HEK293 (cell line): ENCODE results near the gene ANXA3.

Experiments
- CTCF ChIA-PET: fragments of 350-600 bp; formaldehyde crosslinking; extraction: SDS; loops from one replicate; lab custom pipeline; 2021; ENCODE audit warnings: antibody characterized with exemption; lab: Yijun Ruan, JAX
- POLR2A ChIA-PET: fragments of 300-600 bp; formaldehyde crosslinking; extraction: SDS; loops from one replicate; lab custom pipeline; 2020; ENCODE audit warnings: antibody characterized with exemption, inconsistent platforms; lab: Yijun Ruan, JAX
- H3K27ac ChIP-seq: fragments of 200-500 bp; sonication (Bioruptor generic); 2 replicates; pipeline ENCODE4 v1.5.1; 2014; ENCODE audit warnings: low read depth, low read length, control low read depth, inconsistent platforms; ENCODE audit errors: extremely low read depth
- H3K36me3 ChIP-seq, 2 experiments: fragments of 200-500 bp in 1 of 2; sonication (Bioruptor generic) in 1 of 2; 1 replicate in 1 of 2; 2 replicates in 1 of 2; pipeline ENCODE4 v1.5.1; 2014 to 2017; ENCODE audit warnings: inconsistent platforms in 2 of 2, low read length in 2 of 2; ENCODE audit not compliant: control insufficient read depth in 2 of 2, insufficient read depth in 1 of 2
- H3K4me1 ChIP-seq: fragments of 200-500 bp; sonication (Bioruptor generic); 2 replicates; pipeline ENCODE4 v1.5.1; 2014; ENCODE audit warnings: mild to moderate bottlenecking, low read length, inconsistent platforms; ENCODE audit not compliant: control insufficient read depth, insufficient read depth
- H3K4me3 ChIP-seq: 2 replicates; pipeline ENCODE4 v1.5.1; 2011; ENCODE audit warnings: low read depth, mild to moderate bottlenecking, control low read depth, low read length, moderate library complexity
- H3K9me3 ChIP-seq: fragments of 200-500 bp; sonication (Bioruptor generic); 2 replicates; pipeline ENCODE4 v1.5.1; 2014; ENCODE audit warnings: low read depth, low read length, inconsistent platforms; ENCODE audit not compliant: control insufficient read depth, insufficient read depth
- BCL11A ChIP-seq: fragments of 450-650 bp; formaldehyde crosslinking; IDR thresholded peaks from 2 replicates; pipeline ENCODE4 v1.5.1; 2016; ENCODE audit warnings: low read depth, missing biosample characterization, missing genetic modification characterization
- HOXA7 ChIP-seq: sonication (generic); formaldehyde crosslinking; IDR thresholded peaks from 2 replicates; pipeline ENCODE4 v1.8.1; 2022; ENCODE audit warnings: missing genetic modification reagents, borderline replicate concordance
- IKZF3 ChIP-seq: fragments of 450-650 bp; IDR thresholded peaks from 2 replicates; pipeline ENCODE4 v1.5.0; 2018; ENCODE audit warnings: missing biosample characterization, mild to moderate bottlenecking, missing genetic modification characterization, moderate library complexity
- KLF7 ChIP-seq: fragments of 450-650 bp; formaldehyde crosslinking; IDR thresholded peaks from 2 replicates; pipeline ENCODE4 v1.5.1; 2016; ENCODE audit warnings: missing biosample characterization, missing genetic modification characterization, borderline replicate concordance
- KLF9 ChIP-seq: fragments of 450-650 bp; formaldehyde crosslinking; IDR thresholded peaks from 2 replicates; pipeline ENCODE4 v1.5.1; 2016; ENCODE audit warnings: missing biosample characterization, missing genetic modification characterization, low read depth
- MYNN ChIP-seq: fragments of 450-650 bp; formaldehyde crosslinking; IDR thresholded peaks from 2 replicates; pipeline ENCODE4 v1.5.1; 2016; ENCODE audit warnings: missing biosample characterization, missing genetic modification characterization, borderline replicate concordance
- PRDM2 ChIP-seq: fragments of 450-650 bp; formaldehyde crosslinking; IDR thresholded peaks from 2 replicates; pipeline ENCODE4 v1.5.1; 2016; ENCODE audit warnings: missing biosample characterization, missing genetic modification characterization, borderline replicate concordance
- ZBTB11 ChIP-seq: fragments of 450-650 bp; formaldehyde crosslinking; conservative IDR thresholded peaks from 2 replicates; pipeline ENCODE4 v1.5.1; 2016; ENCODE audit warnings: low read depth, missing biosample characterization, missing genetic modification characterization
- ZBTB17 ChIP-seq: fragments of 450-650 bp; formaldehyde crosslinking; IDR thresholded peaks from 2 replicates; pipeline ENCODE4 v1.5.1; 2016; ENCODE audit warnings: missing biosample characterization, missing genetic modification characterization
- ZNF148 ChIP-seq: fragments of 450-650 bp; formaldehyde crosslinking; IDR thresholded peaks from 2 replicates; pipeline ENCODE4 v1.5.0; 2017; ENCODE audit warnings: missing biosample characterization, missing genetic modification characterization, borderline replicate concordance
- ZNF155 ChIP-seq: fragments of 450-650 bp; formaldehyde crosslinking; IDR thresholded peaks from 2 replicates; pipeline ENCODE4 v1.5.1; 2016; ENCODE audit warnings: missing biosample characterization, missing genetic modification characterization
- ZNF202 ChIP-seq: fragments of 450-650 bp; formaldehyde crosslinking; IDR thresholded peaks from 2 replicates; pipeline ENCODE4 v1.5.1; 2016; ENCODE audit warnings: missing biosample characterization, missing genetic modification characterization, borderline replicate concordance
- ZNF221 ChIP-seq: fragments of 450-650 bp; formaldehyde crosslinking; IDR thresholded peaks from 2 replicates; pipeline ENCODE4 v1.5.1; 2017; ENCODE audit warnings: missing biosample characterization, missing genetic modification characterization, borderline replicate concordance
- ZNF23 ChIP-seq: fragments of 450-650 bp; formaldehyde crosslinking; IDR thresholded peaks from 2 replicates; pipeline ENCODE4 v1.5.1; 2016; ENCODE audit warnings: missing biosample characterization, missing genetic modification characterization, borderline replicate concordance
- ZNF37A ChIP-seq: fragments of 450-650 bp; IDR thresholded peaks from 2 replicates; pipeline ENCODE4 v1.5.1; 2018; ENCODE audit warnings: missing biosample characterization, missing genetic modification characterization
- ZNF510 ChIP-seq: fragments of 450-650 bp; formaldehyde crosslinking; IDR thresholded peaks from 2 replicates; pipeline ENCODE4 v1.5.1; 2018; ENCODE audit warnings: mild to moderate bottlenecking, missing genetic modification characterization, missing biosample characterization; ENCODE audit not compliant: insufficient replicate concordance
- ZNF513 ChIP-seq: fragments of 450-650 bp; IDR thresholded peaks from 2 replicates; pipeline ENCODE4 v1.5.1; 2018; ENCODE audit warnings: missing biosample characterization, missing genetic modification characterization
- ZNF558 ChIP-seq: fragments of 450-650 bp; formaldehyde crosslinking; IDR thresholded peaks from 2 replicates; pipeline ENCODE4 v1.5.1; 2016; ENCODE audit warnings: missing biosample characterization, missing genetic modification characterization
- ZNF560 ChIP-seq: fragments of 450-650 bp; formaldehyde crosslinking; IDR thresholded peaks from 2 replicates; pipeline ENCODE4 v1.5.1; 2017; ENCODE audit warnings: missing biosample characterization, missing genetic modification characterization, borderline replicate concordance
- ZNF621 ChIP-seq: fragments of 450-650 bp; formaldehyde crosslinking; IDR thresholded peaks from 2 replicates; pipeline ENCODE4 v1.5.1; 2017; ENCODE audit warnings: missing biosample characterization, missing genetic modification characterization
- ZNF629 ChIP-seq: fragments of 450-650 bp; formaldehyde crosslinking; IDR thresholded peaks from 2 replicates; pipeline ENCODE4 v1.5.1; 2017; ENCODE audit warnings: missing biosample characterization, missing genetic modification characterization
- ZNF670 ChIP-seq: fragments of 450-650 bp; formaldehyde crosslinking; IDR thresholded peaks from 2 replicates; pipeline ENCODE4 v1.5.1; 2016; ENCODE audit warnings: missing biosample characterization, missing genetic modification characterization, low read depth
- ZNF791 ChIP-seq: fragments of 450-650 bp; formaldehyde crosslinking; IDR thresholded peaks from 2 replicates; pipeline ENCODE4 v1.5.1; 2016; ENCODE audit warnings: missing biosample characterization, missing genetic modification characterization

Gene ANXA3

GRCh38 chr4:78654807-78655206, 103.2 kb downstream of the ANXA3 start:
- ChIA-PET CTCF (no interaction called here), POLR2A (no interaction called here)
- Histone ChIP-seq H3K4me3 (no peak overlapping the region), H3K9me3 (no peaks in the 10 kb centered on the region), H3K27ac (no peak overlapping the region), H3K36me3 (no peaks in the 10 kb centered on the region), H3K4me1 (no peaks in the 10 kb centered on the region)
- TF ChIP-seq IKZF3 (tag by site-specific recombination) (no peak), ZNF202 (tag by site-specific recombination) (no peak), ZBTB11 (tag by site-specific recombination) (no peak), BCL11A (no peak), ZNF510 (no peak), ZNF670 (tag by site-specific recombination) (no peak), PRDM2 (tag by site-specific recombination) (no peak), KLF7 (tag by site-specific recombination) (no peak), ZNF513 (tag by site-specific recombination) (no peak)

GRCh38 chr4:78656968-78657445, 105.4 kb downstream of the ANXA3 start:
- POLR2A ChIA-PET = no interaction called here
- CTCF ChIA-PET = no interaction called here
- H3K4me3 ChIP-seq = no peak overlapping the region
- H3K27ac ChIP-seq = no peak overlapping the region
- H3K36me3 ChIP-seq = no peaks in the 10 kb centered on the region
- no peaks in the 10 kb centered on the region for H3K9me3 ChIP-seq
- H3K4me1 ChIP-seq = no peaks in the 10 kb centered on the region
- TF ChIP-seq MYNN (tag by site-specific recombination) (no peak), ZNF621 (no peak), ZNF629 (tag by site-specific recombination) (no peak), ZNF510 (no peak), ZBTB17 (tag by site-specific recombination) (no peak), ZNF148 (no peak), ZNF221 (tag by site-specific recombination) (no peak), HOXA7 (CRISPR knock-in tag) (no peak), KLF9 (tag by site-specific recombination) (no peak), ZNF155 (tag by site-specific recombination) (no peak), ZNF560 (tag by site-specific recombination) (no peak), ZNF558 (no peak), ZNF791 (no peak), ZNF23 (tag by site-specific recombination) (no peak), ZNF37A (tag by site-specific recombination) (no peak)
